Cardiac muscle cell (in vitro differentiated cells and primary cell): ENCODE data around the gene NTRK2. TPM values are rescaled to one million over a fixed set of nuclear protein-coding genes. Genes with fewer than 3 reads are reported as not detected.

Experiments used
- DNase-seq, 2 donors: peaks; one replicate each; pipeline versions ENCODE4 v3.0.0 to v3.0.0-alpha.2; 2010 to 2017; ENCODE audit warnings: low read depth in 1 of 2, low spot score in 1 of 2
- H3K27ac ChIP-seq: fragments of 200-600 bp; sonication (generic); 2 replicates; pipeline ENCODE4 v1.5.1; 2016
- H3K27me3 ChIP-seq: fragments of 200-600 bp; sonication (generic); 2 replicates; pipeline ENCODE4 v1.6.0; 2016; ENCODE audit warnings: control low read depth
- H3K36me3 ChIP-seq: fragments of 200-600 bp; sonication (generic); 2 replicates; pipeline ENCODE4 v1.5.1; 2016; ENCODE audit warnings: control low read depth
- H3K4me1 ChIP-seq: fragments of 200-600 bp; sonication (generic); 2 replicates; pipeline ENCODE4 v1.8.1; 2017; ENCODE audit warnings: low read depth, mild to moderate bottlenecking, mixed run types
- H3K4me3 ChIP-seq: fragments of 200-600 bp; sonication (generic); 2 replicates; pipeline ENCODE4 v1.5.1; 2016; ENCODE audit warnings: mild to moderate bottlenecking
- H3K9me3 ChIP-seq: fragments of 200-600 bp; sonication (generic); 2 replicates; pipeline ENCODE4 v1.5.1; 2017; ENCODE audit warnings: low read depth, mild to moderate bottlenecking, control low read depth
- polyA plus RNA-seq: library from polyadenylated mRNA; unstranded; fragments of >200 nt; fragmentation: Nextera tagmentation; extraction: Ambion mirVana; gene quantifications from 2 replicates; pipeline ENCODE4 v1.2.1, GENCODE V29; 2016
- total RNA-seq: library from RNA; depleted of rRNA; stranded (reverse); fragments of >200 nt; gene quantifications from 2 replicates; pipeline ENCODE4 v1.2.3, GENCODE V29; 2016
- TF ChIP-seq, protein P1 (sequence below): IDR thresholded peaks from 2 replicates; pipeline ENCODE4 v1.5.1; 2012; ENCODE audit warnings: low read depth, mild to moderate bottlenecking, low read length

The NTRK2 gene
- total and polyA plus RNA-seq, 2 experiments from 2014 or later: 1.3 TPM

DNA sequence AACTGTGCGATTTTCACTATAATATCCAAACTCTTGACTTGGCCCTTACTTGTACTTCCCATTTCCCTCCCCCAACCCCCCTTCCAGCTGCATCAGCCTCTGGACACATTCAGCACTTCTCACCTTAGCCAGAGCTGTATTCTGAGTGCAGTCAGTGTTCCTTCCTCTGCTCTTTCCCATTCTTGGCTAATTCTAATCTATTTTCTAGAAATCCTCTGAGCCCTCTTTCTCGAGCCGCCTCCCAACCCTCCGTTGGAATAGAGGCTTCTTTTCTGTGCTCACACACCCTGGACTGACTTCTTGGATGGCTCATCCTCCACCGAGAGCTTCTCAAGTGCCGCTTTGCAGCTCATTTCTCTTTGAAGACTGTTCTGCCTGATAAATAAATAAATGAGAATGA is 188.8 kb downstream of the NTRK2 start:
- TF ChIP-seq, protein P1, sequence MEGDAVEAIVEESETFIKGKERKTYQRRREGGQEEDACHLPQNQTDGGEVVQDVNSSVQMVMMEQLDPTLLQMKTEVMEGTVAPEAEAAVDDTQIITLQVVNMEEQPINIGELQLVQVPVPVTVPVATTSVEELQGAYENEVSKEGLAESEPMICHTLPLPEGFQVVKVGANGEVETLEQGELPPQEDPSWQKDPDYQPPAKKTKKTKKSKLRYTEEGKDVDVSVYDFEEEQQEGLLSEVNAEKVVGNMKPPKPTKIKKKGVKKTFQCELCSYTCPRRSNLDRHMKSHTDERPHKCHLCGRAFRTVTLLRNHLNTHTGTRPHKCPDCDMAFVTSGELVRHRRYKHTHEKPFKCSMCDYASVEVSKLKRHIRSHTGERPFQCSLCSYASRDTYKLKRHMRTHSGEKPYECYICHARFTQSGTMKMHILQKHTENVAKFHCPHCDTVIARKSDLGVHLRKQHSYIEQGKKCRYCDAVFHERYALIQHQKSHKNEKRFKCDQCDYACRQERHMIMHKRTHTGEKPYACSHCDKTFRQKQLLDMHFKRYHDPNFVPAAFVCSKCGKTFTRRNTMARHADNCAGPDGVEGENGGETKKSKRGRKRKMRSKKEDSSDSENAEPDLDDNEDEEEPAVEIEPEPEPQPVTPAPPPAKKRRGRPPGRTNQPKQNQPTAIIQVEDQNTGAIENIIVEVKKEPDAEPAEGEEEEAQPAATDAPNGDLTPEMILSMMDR: no peak
- no peaks in the 10 kb centered on the region for H3K9me3 ChIP-seq
- H3K4me3 ChIP-seq: no peak overlapping the region
- peaks cover 22% of the 10 kb centered on the region for H3K4me1 ChIP-seq
- H3K27me3 ChIP-seq: no peaks in the 10 kb centered on the region
- H3K27ac ChIP-seq: no peak overlapping the region
- no peaks in the 10 kb centered on the region for H3K36me3 ChIP-seq
- DNase-seq: no peak

DNA sequence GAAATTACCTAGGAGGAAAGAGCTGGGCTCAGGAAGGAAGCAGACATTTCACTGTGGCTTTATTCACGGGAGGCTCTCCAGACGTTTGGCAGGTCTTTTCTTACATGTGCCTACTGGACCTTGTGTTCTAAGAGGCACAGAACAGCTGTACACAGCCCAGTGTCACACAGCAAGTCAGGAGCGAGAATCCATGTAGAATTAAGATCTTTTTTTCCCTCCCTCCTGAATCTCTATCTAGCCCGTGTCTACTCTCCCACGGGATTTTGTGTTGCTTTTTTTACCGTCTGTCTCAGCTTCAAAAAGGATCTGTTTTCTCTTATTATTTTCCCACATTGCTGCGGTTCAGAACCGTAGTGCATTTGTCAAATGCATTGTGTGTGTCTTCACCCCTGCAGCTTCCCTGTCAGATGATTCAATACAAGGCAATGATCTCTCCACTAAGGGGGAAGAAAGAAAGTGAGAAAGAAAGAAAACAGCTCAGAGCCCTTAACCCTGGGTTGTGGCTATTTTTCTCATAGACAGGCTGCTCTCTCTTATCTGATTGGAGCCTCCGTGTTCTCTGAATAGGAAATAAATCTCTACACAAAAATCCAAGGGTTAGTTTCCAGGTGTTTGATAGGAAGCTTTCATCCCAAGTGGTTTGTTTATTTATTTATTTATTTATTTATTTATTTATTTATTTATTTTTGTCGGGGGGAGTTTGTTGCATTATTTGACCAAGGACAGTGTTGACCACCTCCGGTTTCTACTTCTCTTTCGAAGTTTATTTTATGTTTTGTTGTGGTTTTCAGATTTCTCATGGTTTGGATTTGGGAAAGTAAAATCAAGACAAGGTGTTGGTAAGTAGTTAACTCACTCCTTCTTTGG is 191.0 kb downstream of the NTRK2 start:
- H3K4me3 ChIP-seq: no peak overlapping the region
- peaks cover 19% of the 10 kb centered on the region for H3K4me1 ChIP-seq
- no peak overlapping the region for H3K27ac ChIP-seq
- TF ChIP-seq, protein P1: no peak
- H3K27me3 ChIP-seq: no peaks in the 10 kb centered on the region
- H3K36me3 ChIP-seq: no peaks in the 10 kb centered on the region
- DNase-seq: no peak
- H3K9me3 ChIP-seq: no peaks in the 10 kb centered on the region

DNA sequence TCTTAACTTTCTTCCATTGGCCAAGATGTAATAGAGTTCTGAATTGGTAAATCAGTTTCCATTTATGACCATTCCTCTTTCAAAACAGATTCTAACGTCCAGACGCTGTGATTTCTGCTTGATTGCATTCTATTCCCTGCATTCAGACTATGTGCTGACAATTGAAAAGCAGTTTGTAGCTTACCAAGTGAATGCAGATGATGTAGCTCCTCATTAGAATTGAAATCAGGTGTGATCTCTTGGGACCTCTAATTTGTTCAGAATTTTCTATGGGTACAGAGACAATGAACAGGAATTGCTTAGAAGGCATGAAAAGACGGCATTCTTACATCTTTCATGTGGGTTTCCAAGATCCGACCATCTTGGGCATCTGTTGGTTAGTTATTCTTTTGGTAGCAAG is 191.9 kb downstream of the NTRK2 start:
- Histone ChIP-seq H3K36me3 (no peaks in the 10 kb centered on the region), H3K27ac (no peak overlapping the region), H3K27me3 (no peaks in the 10 kb centered on the region), H3K4me1 (peaks cover 19% of the 10 kb centered on the region), H3K4me3 (no peak overlapping the region), H3K9me3 (no peaks in the 10 kb centered on the region)
- TF ChIP-seq, protein P1: no peak
- no peak for DNase-seq

DNA sequence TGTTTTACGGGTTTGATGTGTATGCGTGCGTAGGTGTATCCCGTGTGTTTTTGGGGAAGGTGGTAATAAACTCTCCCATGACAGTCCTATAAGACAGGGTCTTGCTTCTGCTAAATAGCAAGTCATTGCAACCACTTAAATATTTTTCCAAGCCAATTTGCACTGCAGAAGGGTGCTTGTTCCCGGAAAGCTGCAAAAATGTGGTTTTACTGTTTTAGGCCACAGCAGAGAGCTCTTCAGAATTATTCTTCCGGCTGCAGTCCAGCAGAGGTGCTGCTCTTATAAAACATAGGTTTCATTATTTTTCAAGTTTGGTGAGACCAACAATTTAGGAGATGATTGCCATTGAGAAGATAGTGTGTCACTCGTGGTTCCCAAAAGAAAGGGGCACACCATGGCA is 192.8 kb downstream of the NTRK2 start:
- H3K4me1 ChIP-seq: peaks cover 19% of the 10 kb centered on the region
- H3K9me3 ChIP-seq: no peaks in the 10 kb centered on the region
- TF ChIP-seq, protein P1: no peak
- no peak for DNase-seq
- H3K4me3 ChIP-seq: no peak overlapping the region
- H3K36me3 ChIP-seq: no peaks in the 10 kb centered on the region
- no peaks in the 10 kb centered on the region for H3K27me3 ChIP-seq
- no peak overlapping the region for H3K27ac ChIP-seq

DNA sequence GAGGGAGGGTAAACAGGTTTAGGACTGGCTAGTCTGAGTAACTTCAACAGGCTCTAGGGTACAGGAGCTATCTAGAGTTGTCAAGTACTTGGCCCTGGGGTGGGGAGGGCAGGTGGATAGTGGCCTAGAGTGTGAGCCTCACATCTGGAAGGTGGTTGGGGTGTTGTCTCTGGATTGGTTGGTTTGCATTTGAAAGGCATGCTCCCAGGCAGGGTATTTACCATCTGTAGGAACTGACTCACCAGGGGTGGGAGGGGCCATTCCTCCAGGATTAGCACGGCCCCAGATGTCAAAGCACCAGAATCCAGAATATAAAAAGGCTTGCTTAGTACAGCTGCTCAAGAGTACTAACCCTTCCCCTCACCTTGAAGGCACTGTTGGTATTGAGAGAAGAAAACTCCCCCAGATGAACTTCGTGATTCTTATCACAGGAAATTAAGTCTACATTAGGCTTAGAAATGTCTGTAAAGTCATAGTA is 193.3 kb downstream of the NTRK2 start:
- Histone ChIP-seq H3K9me3 (no peaks in the 10 kb centered on the region), H3K27me3 (no peaks in the 10 kb centered on the region), H3K36me3 (no peaks in the 10 kb centered on the region), H3K27ac (no peak overlapping the region), H3K4me3 (no peak overlapping the region), H3K4me1 (peaks cover 19% of the 10 kb centered on the region)
- TF ChIP-seq, protein P1: no peak
- DNase-seq: peak in 1 of 2 donors; percentile 38
